GM12873 (cell line): Measurements from ENCODE around the gene ALOX5.

Experiments used
- CTCF ChIP-seq: IDR thresholded peaks from 2 replicates; pipeline ENCODE4 v1.5.1; 2012; ENCODE audit warnings: low read depth, mild to moderate bottlenecking, moderate library complexity, low read length, control low read depth; ENCODE audit not compliant: insufficient read depth; ENCODE audit errors: missing control alignments

The ALOX5 gene

GRCh38 chr10:45453639-45454255, 79.7 kb downstream of the ALOX5 start:
- TF ChIP-seq CTCF, result no peak

GRCh38 chr10:45454262-45454661, 80.2 kb downstream of the ALOX5 start:
- TF ChIP-seq CTCF, result no peak

GRCh38 chr10:45454859-45455258, 80.8 kb downstream of the ALOX5 start:
- TF ChIP-seq CTCF, result no peak

GRCh38 chr10:45456233-45456632, 82.2 kb downstream of the ALOX5 start:
- no peak for TF ChIP-seq CTCF

- no peak for TF ChIP-seq CTCF
Measured at GRCh38 chr10:45456822-45457221, 82.8 kb downstream of the ALOX5 start.

- TF ChIP-seq CTCF, result no peak
Measured at GRCh38 chr10:45457487-45457886, 83.5 kb downstream of the ALOX5 start.

- TF ChIP-seq CTCF, result no peak
Measured at GRCh38 chr10:45460235-45460878, 86.3 kb downstream of the ALOX5 start.

GRCh38 chr10:45461034-45461433, 87.0 kb downstream of the ALOX5 start:
- no peak for TF ChIP-seq CTCF
